Stimulated activated CD4-positive, alpha-beta T cell treated with anti-CD3 and anti-CD28 coated beads, Interleukin-4, amount 100 ng/mL, for 24 hours (primary cell): ENCODE results near the gene KRTAP4-12.
"Not testable (repeated sequence)": the region's sequence is repeated elsewhere in the genome, so short reads cannot be mapped to it uniquely, and the experiment has no call there.

Source experiments
- DNase-seq: peaks from one replicate; pipeline ENCODE4 v3.0.0-alpha.2; 2020

Gene KRTAP4-12

DNA sequence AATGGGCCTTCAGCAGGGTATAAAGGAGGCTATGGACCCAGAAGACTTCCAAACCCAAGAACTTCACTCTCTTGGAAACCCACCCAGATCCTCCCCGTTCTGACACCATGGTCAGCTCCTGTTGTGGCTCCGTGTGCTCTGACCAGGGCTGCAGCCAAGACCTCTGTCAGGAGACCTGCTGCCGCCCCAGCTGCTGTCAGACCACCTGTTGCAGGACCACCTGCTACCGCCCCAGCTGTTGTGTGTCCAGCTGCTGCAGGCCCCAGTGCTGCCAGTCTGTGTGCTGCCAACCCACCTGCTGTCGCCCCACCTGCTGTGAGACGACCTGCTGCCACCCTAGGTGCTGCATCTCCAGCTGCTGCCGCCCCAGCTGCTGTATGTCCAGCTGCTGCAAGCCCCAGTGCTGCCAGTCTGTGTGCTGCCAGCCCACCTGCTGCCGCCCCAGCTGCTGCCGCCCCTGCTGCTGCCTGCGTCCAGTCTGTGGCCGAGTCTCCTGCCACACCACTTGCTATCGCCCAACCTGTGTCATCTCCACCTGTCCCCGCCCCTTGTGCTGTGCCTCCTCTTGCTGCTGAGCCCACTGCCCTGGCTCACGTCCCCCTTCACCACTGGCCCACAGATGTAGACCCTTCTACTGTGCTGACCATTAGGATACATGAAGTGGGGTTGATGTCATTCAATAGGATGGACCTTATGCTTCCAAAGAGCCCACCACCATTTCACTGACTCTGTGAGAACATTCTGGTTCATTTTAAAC lies 39.7 kb downstream of the KRTAP4-12 start, which contains the start of gene KRTAP4-7:
Gene KRTAP4-7 (plus strand): TSS at position 51 of the 757 bp plus-strand sequence. CDS start 57 bp downstream, at position 108.
- DNase-seq, result not testable (repeated sequence)

- not testable (repeated sequence) for DNase-seq
These were observed 40.6 kb downstream of the KRTAP4-12 start for GRCh38 chr17:41083427-41083826.

DNA sequence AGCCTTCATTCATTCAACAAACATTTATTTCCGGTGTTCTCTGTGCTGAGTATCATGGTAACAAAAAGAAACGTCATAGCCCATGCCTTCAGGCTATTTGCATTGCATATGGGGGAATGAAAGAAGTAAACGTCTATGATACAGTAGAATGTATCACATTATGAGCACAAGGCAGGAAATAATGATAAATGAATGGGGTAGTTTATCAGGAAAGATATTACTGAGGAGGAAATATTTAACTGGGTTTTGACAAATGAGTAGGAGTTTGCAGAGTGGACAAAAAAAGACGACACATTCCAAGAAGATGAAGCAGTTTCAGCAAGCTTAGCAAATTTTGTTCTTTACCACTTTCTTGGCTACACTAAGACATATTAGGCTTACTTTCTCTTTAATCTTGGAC lies 41.4 kb downstream of the KRTAP4-12 start:
- DNase-seq, result no peak

DNA sequence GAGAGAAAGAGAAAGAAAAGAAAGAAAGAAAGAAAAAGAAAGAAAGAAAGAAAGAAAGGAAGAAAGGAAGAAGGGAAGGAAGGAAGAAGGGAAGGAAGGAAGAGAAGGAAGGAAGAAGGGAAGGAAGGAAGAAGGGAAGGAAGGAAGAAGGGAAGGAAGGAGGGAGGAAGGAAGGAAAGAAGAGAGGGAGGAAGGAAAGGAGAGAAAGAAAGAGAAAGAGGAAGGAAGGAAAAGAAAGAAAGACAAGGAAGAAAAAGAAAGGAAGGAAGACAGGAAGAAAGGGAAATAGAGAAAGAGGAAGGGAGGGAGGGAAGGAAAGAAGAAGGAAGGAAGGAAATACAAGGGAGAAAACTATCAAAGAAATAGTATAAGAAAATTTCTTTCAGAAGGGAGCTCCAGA lies 47.2 kb downstream of the KRTAP4-12 start:
- DNase-seq, result no peak

DNA sequence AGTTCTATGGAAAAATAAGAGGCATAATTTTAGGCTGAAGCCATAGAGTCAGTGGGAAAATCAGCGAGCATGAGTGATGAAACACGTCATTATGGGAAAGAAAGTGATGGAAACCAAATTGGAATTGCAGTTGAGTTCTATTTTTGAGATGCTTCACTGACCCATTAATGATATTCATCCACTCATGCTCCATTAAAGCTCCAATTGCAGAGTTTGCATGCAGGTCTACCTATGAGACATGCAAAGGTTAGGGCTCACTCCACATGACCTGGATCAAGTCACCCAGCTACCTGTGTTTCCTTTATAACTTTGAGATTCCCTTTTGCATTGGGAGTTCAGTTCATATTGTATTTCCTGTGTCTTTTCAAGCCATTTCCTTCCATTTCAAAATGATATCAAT lies 50.3 kb downstream of the KRTAP4-12 start:
- no peak for DNase-seq
